Karpas-422 (cell line): ENCODE results near the gene SAXO1. TPM values are rescaled to one million over a fixed set of nuclear protein-coding genes. Genes with fewer than 3 reads are reported as not detected.
"Not testable (repeated sequence)": the region's sequence is repeated elsewhere in the genome, so short reads cannot be mapped to it uniquely, and the experiment has no call there.

ENCODE experiments used
- DNase-seq: peaks from one replicate; pipeline ENCODE4 v3.0.0-alpha.2; 2015
- H2AFZ ChIP-seq: fragments of 200-600 bp; sonication (generic); 2 replicates; pipeline ENCODE4 v1.6.1; 2014; ENCODE audit warnings: antibody characterized with exemption, low read length, mixed read lengths
- H3K27ac ChIP-seq: fragments of 200-600 bp; sonication (generic); 2 replicates; pipeline ENCODE4 v1.5.1; 2014; ENCODE audit warnings: mild to moderate bottlenecking, low read length, moderate library complexity
- H3K27me3 ChIP-seq: fragments of 200-600 bp; sonication (generic); 2 replicates; pipeline ENCODE4 v1.6.1; 2014; ENCODE audit warnings: low read length, mixed read lengths
- H3K36me3 ChIP-seq: fragments of 200-600 bp; sonication (generic); 2 replicates; pipeline ENCODE4 v1.6.1; 2014; ENCODE audit warnings: low read length, mixed read lengths; ENCODE audit not compliant: insufficient read depth
- H3K4me1 ChIP-seq: fragments of 200-600 bp; sonication (generic); 2 replicates; pipeline ENCODE4 v1.6.1; 2014; ENCODE audit warnings: mild to moderate bottlenecking, low read length, mixed read lengths
- H3K4me2 ChIP-seq: fragments of 200-600 bp; sonication (generic); 2 replicates; pipeline ENCODE4 v1.6.1; 2014; ENCODE audit warnings: low read length, low read depth, mild to moderate bottlenecking; ENCODE audit not compliant: poor library complexity, severe bottlenecking
- H3K4me3 ChIP-seq: fragments of 200-600 bp; sonication (generic); 2 replicates; pipeline ENCODE4 v1.5.1; 2014; ENCODE audit warnings: mild to moderate bottlenecking, antibody characterized with exemption, low read length, mixed read lengths
- H3K79me2 ChIP-seq: fragments of 200-600 bp; sonication (generic); 2 replicates; pipeline ENCODE4 v1.6.1; 2014; ENCODE audit warnings: mild to moderate bottlenecking, low read length, mixed read lengths
- H3K9ac ChIP-seq: fragments of 200-600 bp; sonication (generic); 2 replicates; pipeline ENCODE4 v1.6.0; 2014; ENCODE audit warnings: low read length
- H3K9me2 ChIP-seq: fragments of 200-600 bp; sonication (generic), shearing (Covaris generic); replicated peaks from 2 replicates; pipeline ENCODE4 v1.6.0; 2014; ENCODE audit warnings: mild to moderate bottlenecking, low read length, moderate library complexity; ENCODE audit not compliant: insufficient read depth
- H3K9me3 ChIP-seq: fragments of 300-700, 200-600 bp; sonication (generic); 2 replicates; pipeline ENCODE4 v1.6.1; 2014; ENCODE audit warnings: low read length, mixed read lengths
- H4K20me1 ChIP-seq: fragments of 200-600 bp; sonication (generic); 2 replicates; pipeline ENCODE4 v1.6.1; 2014; ENCODE audit warnings: mild to moderate bottlenecking, antibody characterized with exemption, low read length, low read depth; ENCODE audit not compliant: insufficient read depth
- total RNA-seq: library from RNA; depleted of rRNA; stranded (reverse); fragments of >200 nt; shearing (Covaris generic); gene quantifications from 2 replicates; pipeline ENCODE4 v1.2.3, GENCODE V29; 2014; ENCODE audit warnings: low replicate concordance

SAXO1 gene
- total RNA-seq, 1 experiment from 2014 or later, result not detected

DNA sequence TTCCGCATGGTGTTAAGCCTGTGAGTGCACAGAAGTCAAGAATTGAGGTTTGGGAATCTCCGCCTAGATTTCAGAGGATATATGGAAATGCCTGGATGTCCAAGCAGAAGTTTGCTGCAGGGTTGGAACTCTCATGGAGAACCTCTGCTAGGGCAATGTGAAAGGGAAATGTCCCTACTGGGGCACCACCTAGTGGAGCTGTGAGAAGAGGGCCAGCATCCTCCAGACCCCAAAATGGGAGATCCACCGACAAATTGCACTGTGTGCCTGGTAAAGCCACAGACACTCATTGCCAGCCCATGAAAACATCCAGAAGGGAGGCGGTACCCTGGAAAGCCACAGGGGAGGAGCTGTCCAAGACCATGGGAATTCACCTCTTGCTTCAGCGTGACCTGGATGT is 3.6 kb upstream of the SAXO1 start:
- H3K4me2 ChIP-seq, result no peak overlapping the region
- H2AFZ ChIP-seq, result no peak overlapping the region
- H3K27me3 ChIP-seq, result no peaks in the 10 kb centered on the region
- H3K79me2 ChIP-seq, result no peaks in the 10 kb centered on the region
- no peaks in the 10 kb centered on the region for H3K9me2 ChIP-seq
- H3K36me3 ChIP-seq, result no peaks in the 10 kb centered on the region
- H3K9ac ChIP-seq, result no peak overlapping the region
- no peak overlapping the region for H3K27ac ChIP-seq
- no peak overlapping the region for H3K4me3 ChIP-seq
- no peaks in the 10 kb centered on the region for H4K20me1 ChIP-seq
- peaks cover 4% of the 10 kb centered on the region for H3K4me1 ChIP-seq
- no peaks in the 10 kb centered on the region for H3K9me3 ChIP-seq
- peak; percentile 51 for DNase-seq

DNA sequence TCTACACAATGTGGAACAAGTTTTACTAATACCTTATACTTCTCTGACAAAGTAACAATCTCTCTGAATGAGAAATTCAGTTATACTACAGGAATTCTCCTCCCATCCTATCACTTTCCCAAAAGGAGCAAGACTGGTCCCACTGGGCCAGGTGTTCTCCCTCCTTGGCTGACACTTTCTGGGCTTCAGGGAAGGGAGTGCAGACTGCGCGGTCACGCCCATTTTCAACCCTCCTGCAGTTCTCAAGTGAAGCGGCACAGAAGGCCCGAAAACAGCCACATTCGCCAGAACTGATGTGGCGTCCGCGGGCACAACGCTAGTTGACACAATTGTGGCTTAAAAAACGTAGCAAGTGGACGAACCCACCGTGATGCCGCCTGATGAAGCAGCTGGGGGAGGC is 603 bp downstream of the SAXO1 start:
- Histone ChIP-seq H3K4me1 (peaks cover 4% of the 10 kb centered on the region), H3K36me3 (no peaks in the 10 kb centered on the region), H3K4me2 (no peak overlapping the region), H3K27me3 (no peaks in the 10 kb centered on the region), H3K79me2 (no peaks in the 10 kb centered on the region), H3K9ac (no peak overlapping the region), H3K9me3 (no peaks in the 10 kb centered on the region), H2AFZ (no peak overlapping the region), H3K9me2 (no peaks in the 10 kb centered on the region), H3K4me3 (no peak overlapping the region), H3K27ac (no peak overlapping the region), H4K20me1 (no peaks in the 10 kb centered on the region)
- no peak for DNase-seq

DNA sequence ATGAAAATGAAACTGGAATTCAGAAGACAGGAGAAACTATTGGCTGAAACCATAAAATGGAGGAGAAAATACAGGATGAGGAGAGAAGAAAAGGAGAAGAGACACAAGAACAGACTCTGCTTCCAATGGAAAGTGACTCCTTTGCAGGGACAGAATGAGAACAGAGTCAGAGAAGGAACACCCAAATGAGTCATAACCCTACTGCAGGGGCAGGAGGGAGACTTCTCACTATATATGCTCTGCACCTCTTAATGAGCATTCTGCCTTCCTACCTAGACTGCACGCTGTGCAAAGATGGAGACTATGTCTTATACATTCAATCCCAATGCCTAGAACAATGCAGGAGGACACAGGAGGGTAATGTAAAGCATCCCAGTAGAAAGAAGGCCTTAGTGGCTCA is 2.1 kb downstream of the SAXO1 start:
- no peak overlapping the region for H3K4me2 ChIP-seq
- H3K36me3 ChIP-seq, result no peaks in the 10 kb centered on the region
- no peak overlapping the region for H3K4me3 ChIP-seq
- no peaks in the 10 kb centered on the region for H3K27me3 ChIP-seq
- no peak overlapping the region for H3K9ac ChIP-seq
- no peaks in the 10 kb centered on the region for H3K9me2 ChIP-seq
- DNase-seq, result no peak
- no peaks in the 10 kb centered on the region for H3K79me2 ChIP-seq
- no peaks in the 10 kb centered on the region for H3K9me3 ChIP-seq
- no peak overlapping the region for H2AFZ ChIP-seq
- H4K20me1 ChIP-seq, result no peaks in the 10 kb centered on the region
- H3K27ac ChIP-seq, result no peak overlapping the region
- no peaks in the 10 kb centered on the region for H3K4me1 ChIP-seq

DNA sequence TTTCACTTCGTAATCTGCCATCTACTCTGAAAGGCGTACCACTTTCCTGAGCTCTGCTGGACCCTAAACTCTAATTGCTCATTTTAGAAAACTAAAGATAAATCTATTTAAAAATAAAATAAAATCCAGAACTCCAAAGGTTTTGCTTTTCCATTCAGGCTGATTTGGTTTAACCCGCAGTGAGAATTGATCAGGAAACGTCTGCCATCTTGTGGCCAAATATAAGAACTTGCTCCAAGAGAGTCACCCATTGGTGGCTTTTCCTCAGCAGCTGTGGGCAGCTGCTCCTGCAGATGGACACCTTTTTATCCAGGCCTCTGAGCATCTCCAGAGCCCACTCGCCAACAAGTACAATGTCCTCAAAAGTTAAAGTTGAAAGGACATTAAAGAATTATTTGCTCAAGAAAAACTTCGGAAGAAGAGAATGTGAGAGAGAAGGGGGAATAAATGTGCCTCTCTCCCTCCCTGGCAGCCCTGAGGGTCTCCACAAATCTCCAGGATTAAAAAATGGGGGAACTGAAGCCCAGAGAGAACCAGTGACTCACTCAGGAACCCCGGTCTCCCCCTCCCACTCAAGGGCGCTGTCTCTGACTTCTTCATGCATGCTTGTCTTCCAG is 4.1 kb downstream of the SAXO1 start:
- DNase-seq, result peak; percentile 77
- H3K36me3 ChIP-seq, result no peaks in the 10 kb centered on the region
- H3K4me1 ChIP-seq, result no peaks in the 10 kb centered on the region
- H3K9ac ChIP-seq, result no peak overlapping the region
- no peaks in the 10 kb centered on the region for H3K79me2 ChIP-seq
- H3K9me2 ChIP-seq, result no peaks in the 10 kb centered on the region
- H3K4me3 ChIP-seq, result no peak overlapping the region
- no peaks in the 10 kb centered on the region for H3K9me3 ChIP-seq
- H3K27me3 ChIP-seq, result no peaks in the 10 kb centered on the region
- H4K20me1 ChIP-seq, result no peaks in the 10 kb centered on the region
- no peak overlapping the region for H3K4me2 ChIP-seq
- H2AFZ ChIP-seq, result no peak overlapping the region
- H3K27ac ChIP-seq, result no peak overlapping the region

DNA sequence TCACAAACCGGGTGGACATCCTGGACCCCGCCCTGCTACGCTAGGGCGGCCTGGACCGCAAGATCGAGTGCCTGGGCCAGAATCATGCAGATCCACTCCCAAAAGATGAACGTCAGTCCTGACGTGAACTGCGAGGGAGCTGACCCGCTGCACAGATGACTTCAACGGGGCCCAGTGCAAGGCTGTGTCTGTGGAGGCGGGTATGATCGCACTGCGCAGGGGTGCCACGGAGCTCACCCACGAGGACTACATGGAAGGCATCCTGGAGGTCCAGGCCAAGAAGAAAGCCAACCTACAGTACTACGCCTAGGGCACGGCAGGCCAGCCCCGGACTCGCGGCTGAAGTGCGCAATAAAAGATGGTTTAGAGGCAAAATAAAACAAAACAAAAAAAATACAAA is 5.2 kb downstream of the SAXO1 start:
- H3K79me2 ChIP-seq, result no peaks in the 10 kb centered on the region
- no peaks in the 10 kb centered on the region for H3K4me1 ChIP-seq
- no peak for DNase-seq
- no peak overlapping the region for H3K9ac ChIP-seq
- no peak overlapping the region for H3K27ac ChIP-seq
- H4K20me1 ChIP-seq, result no peaks in the 10 kb centered on the region
- no peaks in the 10 kb centered on the region for H3K9me2 ChIP-seq
- H2AFZ ChIP-seq, result no peak overlapping the region
- H3K27me3 ChIP-seq, result no peaks in the 10 kb centered on the region
- no peak overlapping the region for H3K4me3 ChIP-seq
- no peaks in the 10 kb centered on the region for H3K36me3 ChIP-seq
- no peaks in the 10 kb centered on the region for H3K9me3 ChIP-seq
- no peak overlapping the region for H3K4me2 ChIP-seq

DNA sequence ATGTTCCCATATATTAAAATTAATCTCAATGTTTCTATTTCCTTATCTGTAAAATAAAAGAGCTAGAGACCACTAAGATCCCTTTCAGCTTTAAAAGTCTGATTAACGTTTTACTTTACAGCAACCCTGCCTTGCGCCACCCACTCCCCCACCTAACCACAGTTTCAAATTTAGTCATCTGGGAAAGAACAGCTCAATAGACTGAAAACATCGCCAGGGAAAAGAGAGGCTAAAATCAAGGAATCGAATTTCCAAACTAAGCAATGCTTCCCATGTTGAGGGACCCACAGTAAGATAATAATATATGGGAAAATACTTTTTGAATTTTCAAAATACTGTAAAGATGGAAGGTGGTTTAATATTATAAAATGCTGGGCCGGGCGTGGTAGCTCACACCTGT is 6.6 kb downstream of the SAXO1 start:
- no peak overlapping the region for H3K9ac ChIP-seq

DNA sequence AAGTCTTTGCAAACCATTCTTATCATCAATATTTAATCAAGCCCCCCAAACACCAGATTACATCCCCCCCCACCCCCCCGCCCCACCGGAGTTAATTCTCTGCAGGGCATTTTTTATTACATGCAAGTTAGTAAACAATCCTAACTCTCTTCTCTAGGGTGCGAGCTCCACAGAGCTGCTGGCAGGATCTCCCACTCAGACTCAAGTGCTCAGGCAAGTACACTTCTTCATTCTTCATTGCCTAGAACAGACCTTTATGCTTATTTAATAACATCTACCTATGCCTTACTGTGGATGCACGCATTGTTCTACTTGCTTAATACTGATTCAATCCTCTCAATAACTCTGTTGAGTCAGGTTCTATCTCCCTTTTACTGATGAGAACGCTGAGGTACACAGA is 9.9 kb downstream of the SAXO1 start:
- H2AFZ ChIP-seq, result no peak overlapping the region
- no peak for DNase-seq
- no peaks in the 10 kb centered on the region for H3K79me2 ChIP-seq

More for the DNA sequence above, 6.6 kb downstream of the SAXO1 start:
- H3K4me2 ChIP-seq, result no peak overlapping the region
- no peaks in the 10 kb centered on the region; the same call in 1 of the 2 replicates for H3K9me3 ChIP-seq
- H2AFZ ChIP-seq, result no peak overlapping the region
- H3K27me3 ChIP-seq, result no peaks in the 10 kb centered on the region
- no peak overlapping the region for H3K4me3 ChIP-seq
- H3K9me2 ChIP-seq, result no peaks in the 10 kb centered on the region
- DNase-seq, result no peak
- no peaks in the 10 kb centered on the region for H3K36me3 ChIP-seq
- no peaks in the 10 kb centered on the region for H4K20me1 ChIP-seq
- no peaks in the 10 kb centered on the region for H3K4me1 ChIP-seq
- no peak overlapping the region for H3K27ac ChIP-seq
- no peaks in the 10 kb centered on the region for H3K79me2 ChIP-seq

DNA sequence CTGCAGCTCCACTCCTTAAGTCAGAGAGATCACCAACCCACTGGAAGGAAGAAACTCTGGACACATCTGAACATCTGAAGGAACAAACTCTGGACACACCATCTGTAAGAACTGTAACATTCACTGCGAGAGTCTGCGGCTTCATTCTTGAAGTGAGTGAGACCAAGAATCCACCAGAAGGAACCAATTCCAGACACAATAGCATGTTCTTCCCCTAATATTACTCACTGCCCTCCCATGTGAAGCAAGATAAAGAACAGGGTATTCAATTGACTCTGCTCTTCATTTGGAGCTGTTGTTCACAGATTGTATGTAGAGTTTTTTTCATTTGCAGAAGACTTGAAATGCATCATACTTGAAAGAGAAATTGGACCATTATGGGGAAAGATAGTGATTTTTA is 10.8 kb downstream of the SAXO1 start:
- no peak for DNase-seq
- Histone ChIP-seq H3K4me2 (no peak overlapping the region), H3K4me1 (no peaks in the 10 kb centered on the region), H3K79me2 (no peaks in the 10 kb centered on the region), H3K36me3 (no peaks in the 10 kb centered on the region), H3K27ac (no peak overlapping the region), H3K27me3 (no peaks in the 10 kb centered on the region), H3K9me2 (no peaks in the 10 kb centered on the region), H4K20me1 (no peaks in the 10 kb centered on the region), H2AFZ (no peak overlapping the region), H3K4me3 (no peak overlapping the region), H3K9ac (no peak overlapping the region), H3K9me3 (no peaks in the 10 kb centered on the region; the same call in 1 of the 2 replicates)

More for the DNA sequence above, 9.9 kb downstream of the SAXO1 start:
- H3K27ac ChIP-seq, result no peak overlapping the region
- H3K9me3 ChIP-seq, result no peaks in the 10 kb centered on the region; the same call in 1 of the 2 replicates
- H3K9me2 ChIP-seq, result no peaks in the 10 kb centered on the region
- H3K4me1 ChIP-seq, result no peaks in the 10 kb centered on the region
- H4K20me1 ChIP-seq, result no peaks in the 10 kb centered on the region
- H3K4me2 ChIP-seq, result no peak overlapping the region
- no peak overlapping the region for H3K9ac ChIP-seq
- H3K4me3 ChIP-seq, result no peak overlapping the region
- H3K36me3 ChIP-seq, result no peaks in the 10 kb centered on the region
- H3K27me3 ChIP-seq, result no peaks in the 10 kb centered on the region

DNA sequence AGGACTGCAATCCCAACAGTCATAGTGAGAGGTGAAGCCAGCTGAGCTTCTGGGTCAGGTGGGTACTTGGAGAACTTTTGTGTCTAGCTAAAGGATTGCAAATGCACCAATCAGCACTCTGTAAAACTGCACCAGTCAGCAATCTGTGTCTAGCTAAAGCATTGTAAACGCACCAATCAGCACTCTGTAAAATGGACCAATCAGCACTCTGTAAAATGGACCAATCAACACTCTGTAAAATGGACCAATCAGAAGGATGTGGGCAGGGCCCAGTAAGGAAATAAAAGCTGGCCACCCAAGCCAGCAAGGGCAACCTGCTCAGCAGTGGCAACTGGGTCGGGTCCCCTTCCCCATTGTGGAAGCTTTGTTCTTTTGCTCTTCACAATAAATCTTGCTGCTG is 11.4 kb downstream of the SAXO1 start:
- H3K4me2 ChIP-seq, H3K9ac ChIP-seq, H4K20me1 ChIP-seq, H3K9me3 ChIP-seq, H2AFZ ChIP-seq, H3K4me3 ChIP-seq, H3K27ac ChIP-seq, H3K27me3 ChIP-seq, H3K36me3 ChIP-seq, H3K4me1 ChIP-seq, DNase-seq, H3K79me2 ChIP-seq, H3K9me2 ChIP-seq: not testable (repeated sequence)
